SK-N-MC (cell line): ENCODE results near the gene MTX1.

Experiments used
- EZH2 ChIP-seq: fragments of 200-600 bp; sonication (generic); IDR thresholded peaks from one replicate; pipeline ENCODE4 v1.6.1; 2017; ENCODE audit warnings: antibody characterized with exemption
- POLR2AphosphoS5 ChIP-seq: IDR thresholded peaks from 2 replicates; pipeline ENCODE4 v1.6.1; 2012; ENCODE audit warnings: mild to moderate bottlenecking, low read depth, low read length, borderline replicate concordance

GRCh38 chr1:155177918-155178281 is 30.6 kb upstream of the MTX1 start:
- TF ChIP-seq EZH2 (no peak), POLR2AphosphoS5 (no peak)
